Activated B cell treated with CpG ODN at 0.5 μM for 24 hours (primary cell): Measurements from ENCODE around the gene CCDC88C. TPM values are rescaled to one million over a fixed set of nuclear protein-coding genes. Genes with fewer than 3 reads are reported as not detected.

Source experiments
- ATAC-seq: fragments of 200-7000 bp; cut with Tn5 transposase; one replicate; pipeline ENCODE4 v1.10.0; 2021; ENCODE audit warnings: low read depth, mild to moderate bottlenecking, moderate library complexity
- CTCF ChIA-PET: fragments of 350-600 bp; sonication (Branson Sonifier 250); formaldehyde crosslinking; loops from one replicate; lab custom pipeline; 2021; ENCODE audit warnings: antibody characterized with exemption; lab: Charles Lee
- POLR2A ChIA-PET: fragments of 350-600 bp; sonication (Branson Sonifier 250); formaldehyde crosslinking; loops from one replicate; lab custom pipeline; 2021; ENCODE audit warnings: antibody characterized with exemption; lab: Charles Lee
- DNase-seq: peaks from one replicate; pipeline ENCODE4 v3.0.0; 2022
- H3K27ac Mint-ChIP-seq: one replicate; pipeline ENCODE4 v1.8.0; 2020; ENCODE audit warnings: mixed read lengths
- H3K27me3 Mint-ChIP-seq: one replicate; pipeline ENCODE4 v1.8.0; 2021; ENCODE audit warnings: mixed read lengths
- H3K36me3 Mint-ChIP-seq: one replicate; pipeline ENCODE4 v1.8.0; 2021; ENCODE audit warnings: low read depth, mixed read lengths
- H3K4me1 Mint-ChIP-seq: one replicate; pipeline ENCODE4 v1.8.0; 2021; ENCODE audit warnings: mixed read lengths
- H3K4me3 Mint-ChIP-seq: one replicate; pipeline ENCODE4 v1.8.0; 2020; ENCODE audit warnings: mild to moderate bottlenecking, mixed read lengths
- H3K9me3 Mint-ChIP-seq: one replicate; pipeline ENCODE4 v1.8.0; 2020; ENCODE audit warnings: mixed read lengths
- CTCF ChIP-seq: fragments of 200-600 bp; IDR thresholded peaks from one replicate; pipeline ENCODE4 v1.8.0; 2022; ENCODE audit warnings: antibody characterized with exemption, mild to moderate bottlenecking
- intact Hi-C: fragments of 100-400 bp; cut with micrococcal nuclease; formaldehyde crosslinking; loops from one replicate; pipeline ENCODE4 v1.15.1; 2024
- total RNA-seq: library from RNA; stranded (reverse); gene quantifications from 2 replicates; pipeline ENCODE4 v1.2.3, GENCODE V29; 2022

Gene CCDC88C
- total RNA-seq, 1 donor from 2014 or later, result 164 TPM

- Mint-ChIP-seq H3K4me1 (peaks cover 84% of the 10 kb centered on the region), H3K36me3 (peaks cover 70% of the 10 kb centered on the region), H3K4me3 (no peak overlapping the region), H3K27ac (peak overlapping the region; percentile 100), H3K27me3 (no peaks in the 10 kb centered on the region), H3K9me3 (no peaks in the 10 kb centered on the region)
- intact Hi-C loops, result no loop called here
- CTCF ChIA-PET, result interaction anchor here (1.3 to 5.9 kb wide), 3 partner anchors 46 to 106 kb away, joined by 4 to 131 read pairs (median 5); partner anchors contain the start of gene CCDC88C
- POLR2A ChIA-PET, result interaction anchor here (6.3 kb wide), 1 partner anchor 97 kb away, joined by 150 read pairs; the partner anchor contains the start of gene CCDC88C
- no peak for TF ChIP-seq CTCF
- DNase-seq (no peak), ATAC-seq (no peak)
Observed at GRCh38 chr14:91321131-91321530, 96.5 kb downstream of the CCDC88C start.

- intact Hi-C loops, result no loop called here
- ATAC-seq (no peak), DNase-seq (no peak)
- peaks cover 70% of the 10 kb centered on the region for H3K36me3 Mint-ChIP-seq
- H3K9me3 Mint-ChIP-seq, result no peaks in the 10 kb centered on the region
- POLR2A ChIA-PET, result interaction anchor here (0.7 kb wide), 1 partner anchor 937 kb away, joined by 13 read pairs; no protein-coding TSS in a partner anchor
- CTCF ChIA-PET, result interaction anchor here (5.9 kb wide), 1 partner anchor 98 kb away, joined by 131 read pairs; the partner anchor contains the start of gene CCDC88C
- H3K4me3 Mint-ChIP-seq, result no peak overlapping the region
- H3K4me1 Mint-ChIP-seq, result peaks cover 84% of the 10 kb centered on the region
- no peaks in the 10 kb centered on the region for H3K27me3 Mint-ChIP-seq
- H3K27ac Mint-ChIP-seq, result peak overlapping the region; percentile 77
- TF ChIP-seq CTCF, result no peak
Observed at GRCh38 chr14:91320266-91320665, 97.4 kb downstream of the CCDC88C start.

DNA sequence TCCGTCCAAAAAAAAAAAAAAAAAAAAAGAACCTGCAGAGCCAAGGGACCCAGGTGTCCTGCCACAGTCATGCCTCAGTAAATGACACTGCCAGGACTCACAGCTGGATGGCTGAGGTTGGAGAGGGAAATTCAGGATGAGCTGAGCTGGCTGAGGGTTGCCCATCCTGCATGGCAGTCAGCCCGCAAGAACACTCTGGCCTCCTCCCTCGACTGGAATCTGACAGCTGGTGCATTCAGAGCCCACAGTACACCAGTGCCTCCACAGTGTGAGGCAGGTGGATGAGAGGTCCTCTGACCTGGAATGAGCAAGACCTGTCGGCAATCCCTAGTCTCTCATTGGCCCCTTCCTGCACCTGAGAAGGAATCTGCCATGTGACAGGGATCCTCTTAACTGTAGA is 98.7 kb downstream of the CCDC88C start:
- ATAC-seq (no peak), DNase-seq (no peak)
- intact Hi-C loops, result loop anchor here (5.0 kb wide), 1 partner anchor 922 kb away; the partner anchor contains the start of gene CALM1
- ChIA-PET CTCF (interaction anchor here (1.2 kb wide), 1 partner anchor 99 kb away, joined by 4 read pairs; no protein-coding TSS in a partner anchor), POLR2A (interaction anchor here (0.6 to 2.7 kb wide), 7 partner anchors 31 to 136 kb away, joined by 3 to 24 read pairs (median 10); partner anchors contain the start of genes CCDC88C and GPR68)
- Mint-ChIP-seq H3K27me3 (no peaks in the 10 kb centered on the region), H3K4me1 (peaks cover 82% of the 10 kb centered on the region), H3K9me3 (no peaks in the 10 kb centered on the region), H3K36me3 (peaks cover 69% of the 10 kb centered on the region), H3K27ac (peak overlapping the region; percentile 98), H3K4me3 (no peak overlapping the region)
- TF ChIP-seq CTCF, result no peak

GRCh38 chr14:91317381-91318308 is 100.0 kb downstream of the CCDC88C start:
- peak; percentile 32 for ATAC-seq
- Mint-ChIP-seq H3K36me3 (peaks cover 74% of the 10 kb centered on the region), H3K27me3 (no peaks in the 10 kb centered on the region), H3K4me1 (peaks cover 78% of the 10 kb centered on the region), H3K27ac (peak overlapping the region; percentile 98), H3K4me3 (peak overlapping the region; percentile 70), H3K9me3 (no peaks in the 10 kb centered on the region)
- DNase-seq, result peak; percentile 62
- no peak for TF ChIP-seq CTCF
- intact Hi-C loops, result loop anchor here (2.0 to 5.0 kb wide), 3 partner anchors 75 to 920 kb away; partner anchors contain the start of genes CALM1 and RPS6KA5
- POLR2A ChIA-PET, result interaction anchor here (0.7 to 2.7 kb wide), 11 partner anchors 32 to 192 kb away, joined by 3 to 24 read pairs (median 6); partner anchors contain the start of genes CCDC88C, GPR68 and PPP4R3A
- CTCF ChIA-PET, result interaction anchor here (1.2 to 2.7 kb wide), 4 partner anchors 31 to 104 kb away, joined by 3 to 14 read pairs (median 4); partner anchors contain the start of gene CCDC88C
